GM21786 (cell line): Measurements from ENCODE around the gene ASCL5.

Experiments
- ATAC-seq: cut with Tn5 transposase; IDR thresholded peaks from one replicate; pipeline ENCODE4 v1.9.1; 2021; ENCODE audit not compliant: unreplicated experiment

Gene ASCL5

GRCh38 chr1:201136355-201137023 is 9.5 kb upstream of the ASCL5 start:
- ATAC-seq: no peak

- no peak for ATAC-seq
Observed at GRCh38 chr1:201134405-201134804, 7.4 kb upstream of the ASCL5 start.

GRCh38 chr1:201131398-201131797 is 4.4 kb upstream of the ASCL5 start:
- no peak for ATAC-seq

- ATAC-seq: no peak
Observed at GRCh38 chr1:201128962-201129361, 2.0 kb upstream of the ASCL5 start.

GRCh38 chr1:201128476-201128875 is 1.5 kb upstream of the ASCL5 start:
- ATAC-seq: no peak

GRCh38 chr1:201127755-201128455 is 921 bp upstream of the ASCL5 start:
- ATAC-seq: no peak

GRCh38 chr1:201126463-201126831 is 537 bp downstream of the ASCL5 start:
- no peak for ATAC-seq

GRCh38 chr1:201125800-201126199 is 1.2 kb downstream of the ASCL5 start:
- no peak for ATAC-seq

GRCh38 chr1:201125019-201125418 is 2.0 kb downstream of the ASCL5 start:
- no peak for ATAC-seq

- no peak for ATAC-seq
Observed at GRCh38 chr1:201123866-201124265, 3.1 kb downstream of the ASCL5 start.

GRCh38 chr1:201122321-201122957 is 4.5 kb downstream of the ASCL5 start:
- no peak for ATAC-seq

- peak; percentile 52 for ATAC-seq
Observed at GRCh38 chr1:201119206-201120197, 7.5 kb downstream of the ASCL5 start.

GRCh38 chr1:201116091-201116490 is 10.9 kb downstream of the ASCL5 start:
- no peak for ATAC-seq

- no peak for ATAC-seq
Observed at GRCh38 chr1:201115390-201115937, 11.5 kb downstream of the ASCL5 start.

- ATAC-seq: peak; percentile 94
Observed at GRCh38 chr1:201114245-201115131, 12.5 kb downstream of the ASCL5 start.

- no peak for ATAC-seq
Observed at GRCh38 chr1:201113451-201114244, 13.3 kb downstream of the ASCL5 start.

- no peak for ATAC-seq
Observed at GRCh38 chr1:201112926-201113325, 14.1 kb downstream of the ASCL5 start.

- ATAC-seq: no peak
Observed at GRCh38 chr1:201112173-201112731, 14.7 kb downstream of the ASCL5 start, which contains the start of gene CACNA1S. Gene CACNA1S (minus strand): TSS chr1:201112426. CDS start chr1:201112339, 87 bp downstream.

- no peak for ATAC-seq
Observed at GRCh38 chr1:201111672-201112071, 15.3 kb downstream of the ASCL5 start.
